CD4-positive, alpha-beta T cell treated with Interleukin-4 for 4 hours (primary cell): ENCODE measurements around the gene GLT1D1.

Experiments used
- DNase-seq: peaks from one replicate; pipeline ENCODE4 v3.0.0-alpha.2; 2020

GLT1D1 gene

GRCh38 chr12:128856035-128856790 is 2.9 kb downstream of the GLT1D1 start:
- DNase-seq: no peak

- DNase-seq: no peak
Observed at GRCh38 chr12:128856791-128857078, 3.5 kb downstream of the GLT1D1 start.

DNA sequence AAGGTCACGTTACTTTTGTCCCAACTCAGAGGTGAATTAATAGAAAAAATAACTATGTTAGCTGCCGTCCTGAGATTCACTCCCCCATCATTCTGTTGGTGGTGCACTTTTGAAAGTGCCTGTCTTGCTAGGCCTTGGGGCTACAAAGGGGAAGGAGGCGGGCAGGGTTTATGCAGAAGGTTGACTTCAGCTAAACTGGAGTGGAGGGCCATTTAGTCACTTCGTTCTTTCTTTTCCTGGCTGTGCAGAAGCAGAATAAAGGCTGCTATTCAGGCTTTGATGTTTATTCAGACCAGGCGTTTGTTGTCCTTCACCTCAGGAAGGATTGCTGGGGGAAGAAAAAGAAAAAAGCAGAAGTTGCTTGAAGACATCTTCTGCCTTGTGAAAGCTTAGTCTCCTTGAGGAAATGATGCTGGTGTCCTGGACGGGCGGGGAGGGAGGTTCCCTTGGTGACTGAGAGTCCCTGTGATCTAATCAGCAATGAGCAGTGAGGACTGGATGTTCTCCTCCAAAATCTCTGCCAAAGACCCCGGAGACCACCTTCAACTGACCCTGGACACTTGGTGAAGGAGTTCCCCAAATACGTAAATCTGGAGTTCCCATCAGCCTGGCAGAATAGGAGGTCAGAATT is 4.0 kb downstream of the GLT1D1 start:
- DNase-seq: no peak

- DNase-seq: no peak
Observed at GRCh38 chr12:128859311-128859710, 6.0 kb downstream of the GLT1D1 start.

- no peak for DNase-seq
Observed at GRCh38 chr12:128861226-128862016, 8.1 kb downstream of the GLT1D1 start.

DNA sequence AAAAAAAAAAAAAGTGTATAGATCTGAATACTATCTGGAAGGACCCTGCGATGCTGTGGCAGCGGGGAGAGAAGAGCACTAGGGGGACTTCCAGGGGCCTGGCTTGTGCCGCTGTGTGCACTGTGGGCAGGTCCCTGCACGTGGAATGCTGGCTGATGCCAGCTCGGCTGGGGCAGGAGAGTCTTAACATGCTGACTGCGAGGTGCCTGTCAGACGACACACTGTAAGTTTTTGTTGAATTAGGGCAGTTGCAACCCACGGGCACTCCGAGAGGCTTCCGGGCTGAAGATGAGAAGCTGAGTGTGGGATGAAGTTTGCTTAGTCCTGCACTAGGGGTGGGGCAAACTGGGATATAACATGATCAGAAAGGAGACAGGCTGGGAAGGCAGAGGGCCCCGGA is 10.7 kb downstream of the GLT1D1 start:
- DNase-seq: no peak

- no peak for DNase-seq
Observed at GRCh38 chr12:128864516-128865186, 11.4 kb downstream of the GLT1D1 start.

GRCh38 chr12:128867466-128867865 is 14.2 kb downstream of the GLT1D1 start:
- DNase-seq: no peak

GRCh38 chr12:128871516-128871892 is 18.2 kb downstream of the GLT1D1 start:
- DNase-seq: no peak

GRCh38 chr12:128872303-128872702 is 19.0 kb downstream of the GLT1D1 start:
- DNase-seq: no peak

DNA sequence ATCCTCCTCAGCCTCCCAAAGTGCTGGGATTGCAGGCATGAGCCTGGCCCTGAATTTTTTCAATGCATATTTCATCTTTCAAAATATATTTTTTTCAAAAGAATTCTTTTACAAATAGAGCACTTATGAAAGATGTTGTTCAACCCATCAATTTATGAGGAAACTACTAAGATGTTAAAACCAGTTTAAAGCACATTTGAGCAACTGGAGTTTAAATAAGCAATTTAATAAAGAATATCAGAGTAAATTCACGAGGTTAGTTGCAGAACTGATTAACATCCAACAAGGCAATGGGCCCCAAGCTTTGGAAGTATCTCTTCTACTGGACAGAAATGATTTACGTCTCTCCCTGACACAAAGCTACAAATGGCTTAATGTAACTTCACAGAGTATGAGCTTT is 23.3 kb downstream of the GLT1D1 start:
- no peak for DNase-seq

DNA sequence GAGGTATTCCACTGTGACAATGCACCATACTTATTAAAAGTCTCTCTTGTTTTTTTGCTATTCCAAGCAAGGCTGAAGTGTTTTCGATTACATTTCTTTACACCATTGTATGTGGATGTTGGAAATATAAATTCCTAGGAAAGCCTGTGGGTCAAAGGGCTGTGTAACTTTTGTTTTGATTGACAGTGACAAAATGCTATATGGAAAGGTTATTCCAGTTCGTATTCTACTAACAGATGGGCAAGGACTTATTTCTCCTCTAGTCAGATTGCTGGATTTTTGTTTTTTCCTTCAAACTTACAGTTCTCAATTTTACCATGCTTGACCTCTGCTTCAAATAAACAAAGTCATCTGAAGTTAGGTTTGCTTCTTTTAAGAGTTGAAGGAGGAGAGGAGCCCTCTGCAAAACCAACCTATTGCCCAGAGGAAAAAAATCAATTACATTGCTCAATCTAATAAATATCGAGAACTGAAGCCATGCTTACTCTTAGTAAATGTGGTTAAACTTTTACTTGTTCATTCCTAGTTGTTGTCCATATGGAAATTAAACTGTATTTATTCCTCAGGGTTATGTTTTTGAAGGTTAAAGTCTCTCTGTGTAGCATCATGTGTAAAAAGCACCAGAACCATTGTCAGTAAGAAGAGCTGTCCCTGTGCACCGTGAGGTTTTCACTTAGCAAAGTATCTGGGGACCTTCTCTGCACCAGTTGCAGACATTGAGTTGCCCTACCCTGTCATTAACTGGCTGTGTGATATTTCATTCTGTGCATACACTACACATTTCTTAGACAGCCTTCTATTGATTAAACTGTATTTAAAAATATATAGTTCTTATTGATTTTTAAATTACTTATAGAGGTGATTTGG is 26.9 kb downstream of the GLT1D1 start:
- no peak for DNase-seq

DNA sequence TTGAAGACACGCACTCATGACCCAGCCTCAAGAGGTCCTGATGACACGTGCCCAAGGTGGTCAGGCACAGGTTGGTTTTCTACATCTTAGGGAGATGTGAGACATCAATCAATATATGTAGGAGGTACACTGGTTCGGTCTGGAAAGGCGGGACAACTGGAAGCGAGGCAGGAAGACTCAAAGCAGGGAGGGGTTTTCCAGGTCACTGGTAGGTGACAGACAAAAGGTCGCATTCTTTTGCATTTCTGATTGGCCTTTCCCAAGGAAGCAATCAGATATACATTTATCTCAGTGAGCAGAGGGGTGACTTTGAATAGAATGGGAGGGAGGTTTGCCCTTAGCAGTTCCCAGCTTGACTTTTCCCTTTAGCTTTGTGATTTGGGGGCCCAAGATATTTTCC is 38.6 kb downstream of the GLT1D1 start:
- DNase-seq: no peak

- no peak for DNase-seq
Observed at GRCh38 chr12:128903236-128903635, 50.0 kb downstream of the GLT1D1 start.

DNA sequence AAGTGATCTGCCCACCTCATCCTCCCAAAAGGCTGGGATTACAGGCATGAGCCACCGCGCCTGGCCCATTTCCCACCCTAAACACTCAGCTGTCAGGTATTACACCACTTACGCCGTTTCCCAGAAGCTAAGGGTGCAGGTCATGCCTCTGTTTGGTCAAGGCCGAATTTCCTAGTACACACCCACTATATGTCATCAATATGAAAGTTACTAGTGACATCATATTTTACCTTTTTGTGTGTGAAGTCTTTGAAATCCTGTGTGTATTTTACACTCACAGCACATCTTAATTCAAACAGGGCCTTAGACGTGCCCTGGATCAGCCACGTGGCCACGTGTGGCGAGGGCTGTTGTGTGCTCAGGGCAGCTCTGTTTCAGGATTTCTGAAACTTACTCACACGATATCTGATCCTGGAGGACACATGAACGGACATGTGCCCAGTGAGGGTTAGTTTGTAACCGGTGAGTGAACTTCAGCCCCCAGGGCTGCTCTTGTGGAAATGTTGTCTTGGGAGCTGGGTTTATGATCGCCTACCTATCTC is 51.8 kb downstream of the GLT1D1 start:
- DNase-seq: no peak

GRCh38 chr12:128906485-128907137 is 53.3 kb downstream of the GLT1D1 start:
- DNase-seq: no peak

DNA sequence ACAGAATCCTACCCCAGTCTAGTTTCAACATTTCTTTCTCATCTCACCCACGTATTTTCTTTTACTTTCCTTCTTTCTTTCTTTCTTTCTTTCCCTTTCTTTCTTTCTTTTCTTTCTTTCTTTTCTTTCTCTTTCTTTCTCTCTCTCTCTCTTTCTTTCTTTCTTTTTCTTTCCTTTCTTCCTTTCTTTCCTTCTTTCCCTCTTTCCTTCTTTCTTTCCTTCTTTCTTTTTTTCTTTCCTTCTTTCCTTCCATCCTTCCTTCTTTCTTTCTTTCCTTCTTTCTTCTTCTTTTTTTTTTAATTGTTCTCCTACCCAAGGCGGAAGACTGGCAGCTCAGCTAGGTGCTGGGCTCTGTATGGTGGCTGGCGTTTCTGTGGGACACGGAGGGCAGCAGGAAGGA is 55.0 kb downstream of the GLT1D1 start:
- no peak for DNase-seq

GRCh38 chr12:128909653-128910052 is 56.4 kb downstream of the GLT1D1 start:
- DNase-seq: no peak

DNA sequence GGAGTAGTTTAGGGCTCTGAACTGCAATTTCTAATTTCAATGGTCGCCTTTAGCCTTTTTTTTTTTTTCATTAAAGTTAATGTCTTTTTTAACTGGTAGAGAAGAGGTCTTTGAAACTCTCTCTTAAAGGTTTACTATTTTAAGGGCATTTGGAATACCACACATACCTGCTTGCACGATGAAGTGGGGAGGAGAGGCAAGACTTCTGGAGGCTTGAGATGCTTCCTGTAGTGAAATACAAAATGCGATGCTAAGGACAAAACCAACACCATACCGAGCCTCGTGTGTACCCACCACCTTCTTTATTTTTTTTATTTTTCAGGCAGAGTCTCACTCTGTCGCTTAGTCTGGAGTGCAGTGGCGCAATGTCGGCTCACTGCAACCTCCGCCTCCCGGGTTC is 57.4 kb downstream of the GLT1D1 start:
- DNase-seq: no peak

DNA sequence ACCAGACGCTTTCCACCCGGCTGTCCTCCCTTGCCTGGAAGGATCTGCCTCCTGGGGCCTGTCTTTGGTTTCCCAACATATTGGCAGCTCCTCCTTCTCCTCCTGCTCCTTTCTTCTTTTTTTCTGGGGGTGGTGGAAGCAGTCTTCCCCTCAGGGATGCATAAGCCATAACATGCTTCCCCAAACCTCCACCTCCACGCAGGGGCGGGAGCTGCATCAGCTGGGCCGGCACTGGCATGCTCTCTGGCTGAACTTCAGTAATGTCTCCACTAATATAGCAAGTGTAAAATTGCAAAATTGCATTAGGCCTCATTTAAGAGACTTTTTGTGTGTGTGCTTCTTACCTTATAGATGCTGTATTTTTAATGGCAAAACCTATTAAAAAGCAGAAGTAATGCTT is 58.6 kb downstream of the GLT1D1 start:
- DNase-seq: no peak

- DNase-seq: peak; percentile 34
Observed at GRCh38 chr12:128914908-128915563, 61.8 kb downstream of the GLT1D1 start.
